Heart left ventricle (tissue), 13 donors: ENCODE results near the gene ALDOA.

Source experiments
- POLR2A ChIP-seq, 2 donors: fragments of 450-650 bp; IDR thresholded peaks; one replicate each; pipeline ENCODE4 v1.6.1; 2017; ENCODE audit warnings: antibody characterized with exemption in 2 of 2, mild to moderate bottlenecking in 2 of 2, moderate library complexity in 2 of 2
- TF ChIP-seq, protein P1 (sequence below), 12 donors: fragments of 200-600 bp; sonication (generic) in 4 of 12; IDR thresholded peaks; one replicate each; pipeline versions ENCODE4 v1.5.0 to v1.8.0; 2018 to 2022; ENCODE audit warnings: antibody characterized with exemption in 12 of 12, mild to moderate bottlenecking in 5 of 12
- donor health status: ischemic (EF 13 %, LVEDD 7.1; RV severe dilation, severe dysfunction).
- donor health status: DM: no; HTN: yes; CAD: no.
- donor health status: DM: no; HTN: no; CAD: no.
- donor health status: ischemic (EF 25% LVEDD 6.9; RV normal size, moderate dysfunction).
- donor health status: ischemic (EF 25% LVEDD 5.7; RV mildly dilated, moderate dysfunction).
- donor health status: ischemic (EF 35%, LVEDD 5.7; RV mildly dilated, moderate dysfunction).
- donor health status: nonischemic (EF 11% LVEDD 7.7; RV severe dilation, severe dysfunction).
- donor health status: DM: yes; HTN: yes; CAD: no.
- donor health status: PGD.
- donor health status: ischemic (EF 29% LVEDD 5.4; RV normal size, mild dysfunction).
- donor health status: nonischemic (EF 23%, LVEDD 6.1; RV moderate dilation, normal function).

DNA sequence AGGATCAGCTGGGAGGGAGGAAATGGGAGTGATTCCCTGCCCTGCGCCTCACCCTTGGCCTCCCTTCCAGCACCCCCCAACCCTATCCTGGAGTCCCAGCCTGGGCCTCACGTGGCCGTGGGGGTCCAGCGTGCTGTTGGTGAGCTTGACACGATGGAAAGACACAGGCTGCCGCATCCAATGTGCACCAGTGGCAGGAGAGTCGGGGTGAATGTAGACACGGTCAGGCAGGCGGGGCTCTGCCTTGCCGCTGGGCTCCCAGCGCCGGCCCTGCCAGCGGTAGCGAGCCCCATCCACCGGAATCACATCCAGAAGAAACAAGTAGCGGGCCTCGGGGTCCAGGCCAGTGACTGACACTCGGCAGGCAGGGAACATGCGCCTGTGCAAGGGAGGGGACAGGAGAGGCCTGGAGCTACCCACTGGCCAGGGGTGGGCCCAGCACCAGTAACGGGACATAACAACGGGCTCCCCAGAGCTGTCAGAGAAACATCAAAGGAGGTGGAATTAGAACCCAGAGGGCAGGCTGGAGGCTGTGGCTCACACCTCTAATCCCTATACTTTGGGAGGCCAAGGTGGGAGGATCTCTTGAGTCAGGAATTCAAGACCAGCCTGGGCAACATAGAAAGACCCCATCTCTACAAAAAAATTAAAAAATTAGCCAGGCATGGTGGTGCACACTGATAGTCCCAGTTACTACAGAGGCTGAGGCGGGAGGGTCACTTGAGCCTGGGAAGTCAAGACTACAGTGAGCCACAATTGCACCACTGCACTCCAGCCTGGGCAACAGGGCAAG is 23.5 kb downstream of the ALDOA start:
- TF ChIP-seq, protein P1, sequence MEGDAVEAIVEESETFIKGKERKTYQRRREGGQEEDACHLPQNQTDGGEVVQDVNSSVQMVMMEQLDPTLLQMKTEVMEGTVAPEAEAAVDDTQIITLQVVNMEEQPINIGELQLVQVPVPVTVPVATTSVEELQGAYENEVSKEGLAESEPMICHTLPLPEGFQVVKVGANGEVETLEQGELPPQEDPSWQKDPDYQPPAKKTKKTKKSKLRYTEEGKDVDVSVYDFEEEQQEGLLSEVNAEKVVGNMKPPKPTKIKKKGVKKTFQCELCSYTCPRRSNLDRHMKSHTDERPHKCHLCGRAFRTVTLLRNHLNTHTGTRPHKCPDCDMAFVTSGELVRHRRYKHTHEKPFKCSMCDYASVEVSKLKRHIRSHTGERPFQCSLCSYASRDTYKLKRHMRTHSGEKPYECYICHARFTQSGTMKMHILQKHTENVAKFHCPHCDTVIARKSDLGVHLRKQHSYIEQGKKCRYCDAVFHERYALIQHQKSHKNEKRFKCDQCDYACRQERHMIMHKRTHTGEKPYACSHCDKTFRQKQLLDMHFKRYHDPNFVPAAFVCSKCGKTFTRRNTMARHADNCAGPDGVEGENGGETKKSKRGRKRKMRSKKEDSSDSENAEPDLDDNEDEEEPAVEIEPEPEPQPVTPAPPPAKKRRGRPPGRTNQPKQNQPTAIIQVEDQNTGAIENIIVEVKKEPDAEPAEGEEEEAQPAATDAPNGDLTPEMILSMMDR (IDR thresholded peaks at IDR 0.05) = no peak
- TF ChIP-seq POLR2A (IDR thresholded peaks at IDR 0.05) = no peak
